ENCODE results near the gene PTCD3.

PTCD3 gene

GRCh38 chr2:86082756-86083155, 23.3 kb upstream of the PTCD3 start:
- DNase-seq = no peak

- no peak for DNase-seq
These were observed 17.8 kb upstream of the PTCD3 start for GRCh38 chr2:86087936-86088850.

- DNase-seq = no peak
These were observed 11.8 kb upstream of the PTCD3 start for GRCh38 chr2:86094229-86094628.

GRCh38 chr2:86097114-86097896, 8.7 kb upstream of the PTCD3 start:
- no peak for DNase-seq

GRCh38 chr2:86097913-86098312, 8.1 kb upstream of the PTCD3 start:
- DNase-seq = no peak

- DNase-seq = no peak
These were observed 3.9 kb upstream of the PTCD3 start for GRCh38 chr2:86102157-86102556.

- DNase-seq = peak; percentile 84
These were observed 625 bp upstream of the PTCD3 start, which contains the start of gene POLR1A for GRCh38 chr2:86105252-86105968. TSS of gene POLR1A (minus strand) at chr2:86105886. CDS start at chr2:86105776, 110 bp downstream.

- no peak for DNase-seq
These were observed 996 bp downstream of the PTCD3 start for GRCh38 chr2:86107031-86107430.

- no peak for DNase-seq
These were observed 12.1 kb downstream of the PTCD3 start for GRCh38 chr2:86118130-86118529.

GRCh38 chr2:86123328-86123925, 17.4 kb downstream of the PTCD3 start:
- DNase-seq = no peak

- DNase-seq = no peak
These were observed 18.6 kb downstream of the PTCD3 start for GRCh38 chr2:86124683-86125082.

- no peak for DNase-seq
These were observed 28.7 kb downstream of the PTCD3 start for GRCh38 chr2:86134709-86135108.

- no peak for DNase-seq
These were observed 29.6 kb downstream of the PTCD3 start for GRCh38 chr2:86135653-86136052.

GRCh38 chr2:86136141-86136540, 30.1 kb downstream of the PTCD3 start:
- DNase-seq = no peak

- DNase-seq = no peak
These were observed 32.9 kb downstream of the PTCD3 start for GRCh38 chr2:86138736-86139625.

- DNase-seq = no peak
These were observed 33.9 kb downstream of the PTCD3 start for GRCh38 chr2:86139981-86140380.

GRCh38 chr2:86140969-86141392, 34.9 kb downstream of the PTCD3 start:
- no peak for DNase-seq

GRCh38 chr2:86142436-86143257, 36.6 kb downstream of the PTCD3 start:
- DNase-seq = no peak

- no peak for DNase-seq
These were observed 37.3 kb downstream of the PTCD3 start for GRCh38 chr2:86143307-86143706.

GRCh38 chr2:86143926-86144685, 38.1 kb downstream of the PTCD3 start:
- no peak for DNase-seq

Measured in DMS153 (cell line).